Measurements from ENCODE around the gene GPATCH8. TPM values are rescaled to one million over a fixed set of nuclear protein-coding genes. Genes with fewer than 3 reads are reported as not detected.

Gene GPATCH8
- total RNA-seq, 1 donor from 2014 or later = 51.5 TPM

- no peak overlapping the region for H3K27ac Mint-ChIP-seq
- no peaks in the 10 kb centered on the region for H3K36me3 Mint-ChIP-seq
- H3K9me3 Mint-ChIP-seq = no peaks in the 10 kb centered on the region
- peaks cover 14% of the 10 kb centered on the region for H3K4me1 Mint-ChIP-seq (ENCODE audit: unreplicated experiment)
- DNase-seq (ENCODE audit: extremely low spot score, unreplicated experiment) = no peak
- no peak overlapping the region for H3K4me3 Mint-ChIP-seq
- peaks cover 6% of the 10 kb centered on the region for H3K27me3 Mint-ChIP-seq
- TF ChIP-seq CTCF (conservative IDR thresholded peaks at IDR 0.05) = no peak
Observed at GRCh38 chr17:44530896-44531418, 27.8 kb upstream of the GPATCH8 start.

GRCh38 chr17:44529864-44530263, 26.7 kb upstream of the GPATCH8 start:
- no peaks in the 10 kb centered on the region for H3K9me3 Mint-ChIP-seq
- no peaks in the 10 kb centered on the region for H3K36me3 Mint-ChIP-seq
- DNase-seq (ENCODE audit: extremely low spot score, unreplicated experiment) = no peak
- H3K27ac Mint-ChIP-seq = no peak overlapping the region
- peaks cover 9% of the 10 kb centered on the region for H3K27me3 Mint-ChIP-seq
- H3K4me1 Mint-ChIP-seq (ENCODE audit: unreplicated experiment) = peaks cover 10% of the 10 kb centered on the region
- no peak for TF ChIP-seq CTCF (conservative IDR thresholded peaks at IDR 0.05)
- no peak overlapping the region for H3K4me3 Mint-ChIP-seq

- no peak overlapping the region for H3K4me3 Mint-ChIP-seq
- H3K27me3 Mint-ChIP-seq = peaks cover 3% of the 10 kb centered on the region
- TF ChIP-seq CTCF (conservative IDR thresholded peaks at IDR 0.05) = no peak
Observed at GRCh38 chr17:44527954-44528353, 24.7 kb upstream of the GPATCH8 start.

GRCh38 chr17:44527102-44527501, 23.9 kb upstream of the GPATCH8 start:
- Mint-ChIP-seq H3K9me3 (no peaks in the 10 kb centered on the region), H3K27ac (no peak overlapping the region), H3K4me1 (ENCODE audit: unreplicated experiment) (no peaks in the 10 kb centered on the region), H3K4me3 (no peak overlapping the region), H3K36me3 (no peaks in the 10 kb centered on the region), H3K27me3 (peaks cover 3% of the 10 kb centered on the region)
- DNase-seq (ENCODE audit: extremely low spot score, unreplicated experiment) = no peak
- TF ChIP-seq CTCF (conservative IDR thresholded peaks at IDR 0.05) = no peak

More at GRCh38 chr17:44527954-44528353, 24.7 kb upstream of the GPATCH8 start:
- Mint-ChIP-seq H3K9me3 (no peaks in the 10 kb centered on the region), H3K4me1 (ENCODE audit: unreplicated experiment) (no peaks in the 10 kb centered on the region), H3K36me3 (no peaks in the 10 kb centered on the region), H3K27ac (no peak overlapping the region)
- DNase-seq (ENCODE audit: extremely low spot score, unreplicated experiment) = no peak

- no peaks in the 10 kb centered on the region for H3K9me3 Mint-ChIP-seq
- TF ChIP-seq CTCF (conservative IDR thresholded peaks at IDR 0.05) = no peak
- H3K27ac Mint-ChIP-seq = no peak overlapping the region
- DNase-seq (ENCODE audit: extremely low spot score, unreplicated experiment) = no peak
- H3K27me3 Mint-ChIP-seq = peaks cover 11% of the 10 kb centered on the region
- H3K4me1 Mint-ChIP-seq (ENCODE audit: unreplicated experiment) = no peaks in the 10 kb centered on the region
- no peaks in the 10 kb centered on the region for H3K36me3 Mint-ChIP-seq
- no peak overlapping the region for H3K4me3 Mint-ChIP-seq
Observed at GRCh38 chr17:44523672-44523972, 20.4 kb upstream of the GPATCH8 start.
